ENCODE measurements around the gene ELOVL2.
"Not testable (repeated sequence)": the region's sequence is repeated elsewhere in the genome, so short reads cannot be mapped to it uniquely, and the experiment has no call there.

ELOVL2 gene, protein sequence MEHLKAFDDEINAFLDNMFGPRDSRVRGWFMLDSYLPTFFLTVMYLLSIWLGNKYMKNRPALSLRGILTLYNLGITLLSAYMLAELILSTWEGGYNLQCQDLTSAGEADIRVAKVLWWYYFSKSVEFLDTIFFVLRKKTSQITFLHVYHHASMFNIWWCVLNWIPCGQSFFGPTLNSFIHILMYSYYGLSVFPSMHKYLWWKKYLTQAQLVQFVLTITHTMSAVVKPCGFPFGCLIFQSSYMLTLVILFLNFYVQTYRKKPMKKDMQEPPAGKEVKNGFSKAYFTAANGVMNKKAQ

GRCh38 chr6:11043961-11044711 is at the start of gene ELOVL2:
Gene ELOVL2 (minus strand): TSS chr6:11044305. CDS start chr6:11044230, 75 bp downstream.
- peak; percentile 69 for DNase-seq

GRCh38 chr6:11093376-11093625 is 49.2 kb upstream of the ELOVL2 start:
- DNase-seq: no peak

GRCh38 chr6:11092668-11093375 is 48.7 kb upstream of the ELOVL2 start:
- no peak for DNase-seq

- DNase-seq: not testable (repeated sequence)
Observed at GRCh38 chr6:11091141-11091540, 47.0 kb upstream of the ELOVL2 start.

DNA sequence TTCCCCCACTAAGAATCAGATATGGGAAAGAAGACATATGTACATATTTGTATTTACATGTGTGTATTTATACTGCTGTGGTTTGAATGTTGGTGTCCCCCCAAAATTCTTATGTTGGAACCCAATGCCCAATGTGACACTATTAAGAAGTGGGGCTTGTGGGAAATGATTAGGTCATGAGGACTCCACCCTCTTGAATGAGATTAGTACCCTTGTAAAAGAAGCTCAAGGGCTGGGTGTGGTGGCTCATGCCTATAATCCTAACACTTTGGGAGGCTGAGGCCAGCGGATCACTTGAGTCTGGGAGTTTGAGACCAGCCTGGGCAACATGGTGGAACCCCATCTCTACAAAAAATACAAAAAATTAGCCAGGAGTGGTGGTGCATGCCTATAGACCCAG is 45.6 kb upstream of the ELOVL2 start:
- DNase-seq: no peak

DNA sequence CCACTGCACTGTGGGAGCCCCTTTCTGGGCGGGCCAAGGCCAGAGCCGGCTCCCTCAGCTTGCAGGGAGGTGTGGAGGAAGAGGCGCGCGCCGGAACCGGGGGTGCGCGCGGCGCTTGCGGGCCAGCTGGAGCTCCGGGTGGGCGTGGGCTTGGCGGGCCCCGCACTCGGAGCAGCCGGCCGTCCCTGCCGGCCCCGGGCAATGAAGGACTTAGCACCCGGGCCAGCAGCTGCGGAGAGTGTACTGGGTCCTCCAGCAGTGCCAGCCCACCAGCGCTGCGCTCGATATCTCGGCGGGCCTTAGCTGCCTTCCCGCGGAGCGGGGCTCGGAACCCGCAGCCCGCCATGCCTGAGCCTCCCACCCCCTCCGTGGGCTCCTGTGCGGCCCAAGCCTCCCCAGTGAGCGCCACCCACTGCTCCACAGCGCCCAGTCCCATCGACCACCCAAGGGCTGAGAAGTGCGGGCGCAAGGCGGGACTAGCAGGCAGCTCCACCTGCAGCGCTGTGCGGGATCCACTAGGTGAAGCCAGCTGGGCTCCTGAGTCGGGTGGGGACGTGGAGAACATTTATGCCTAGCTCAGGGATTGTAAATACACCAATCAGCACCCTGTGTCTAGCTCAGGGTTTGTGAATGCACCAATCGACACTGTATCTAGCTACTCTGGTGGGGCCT is 43.2 kb upstream of the ELOVL2 start:
- DNase-seq: not testable (repeated sequence)

- DNase-seq: peak; percentile 67
Observed at GRCh38 chr6:11085758-11086435, 41.8 kb upstream of the ELOVL2 start.

- DNase-seq: no peak
Observed at GRCh38 chr6:11083956-11084355, 39.9 kb upstream of the ELOVL2 start.

- peak; percentile 57 for DNase-seq
Observed at GRCh38 chr6:11083491-11083890, 39.4 kb upstream of the ELOVL2 start.

- DNase-seq: no peak
Observed at GRCh38 chr6:11080296-11080695, 36.2 kb upstream of the ELOVL2 start.

DNA sequence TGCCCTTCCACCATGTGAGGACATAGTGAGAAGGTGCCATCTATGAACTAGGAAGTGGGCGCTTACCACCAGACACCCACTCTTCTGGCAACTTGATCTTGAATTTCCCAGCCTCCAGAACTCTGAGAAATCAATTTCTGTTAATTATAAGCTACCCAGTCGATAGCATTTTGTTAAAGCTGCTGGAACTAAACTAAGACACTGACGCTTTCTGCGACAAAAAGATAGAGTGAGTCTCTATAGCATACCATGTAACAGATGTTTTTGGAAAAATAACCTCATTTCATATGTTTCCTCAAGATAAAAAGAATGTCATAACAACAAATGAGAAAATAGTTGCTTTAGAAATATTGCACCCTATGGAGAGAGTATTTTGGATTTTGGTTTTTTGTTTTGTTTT is 34.2 kb upstream of the ELOVL2 start:
- no peak for DNase-seq

DNA sequence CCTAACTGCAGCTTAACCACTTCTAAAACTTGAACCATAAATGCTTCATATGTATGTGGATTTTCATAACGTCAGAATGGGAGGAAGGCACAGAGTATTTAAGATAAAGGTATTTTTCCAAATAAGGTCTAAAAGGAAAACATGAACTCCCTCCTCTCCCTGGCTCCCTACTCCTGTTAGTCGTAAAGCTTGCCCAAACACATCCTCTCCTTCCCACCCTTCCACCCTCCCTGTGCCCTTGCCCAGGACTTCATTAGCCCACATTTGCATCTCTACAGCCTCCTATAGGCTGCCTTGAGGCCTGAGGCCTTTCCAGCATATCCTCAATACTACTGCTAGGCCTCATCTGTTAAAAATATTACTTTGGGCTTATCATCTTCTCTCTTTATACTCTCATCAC is 32.4 kb upstream of the ELOVL2 start:
- no peak for DNase-seq

- no peak for DNase-seq
Observed at GRCh38 chr6:11072101-11072500, 28.0 kb upstream of the ELOVL2 start.

GRCh38 chr6:11069760-11070159 is 25.7 kb upstream of the ELOVL2 start:
- peak; percentile 39 for DNase-seq

- DNase-seq: no peak
Observed at GRCh38 chr6:11067348-11067747, 23.2 kb upstream of the ELOVL2 start.

GRCh38 chr6:11066505-11067347 is 22.6 kb upstream of the ELOVL2 start:
- no peak for DNase-seq

DNA sequence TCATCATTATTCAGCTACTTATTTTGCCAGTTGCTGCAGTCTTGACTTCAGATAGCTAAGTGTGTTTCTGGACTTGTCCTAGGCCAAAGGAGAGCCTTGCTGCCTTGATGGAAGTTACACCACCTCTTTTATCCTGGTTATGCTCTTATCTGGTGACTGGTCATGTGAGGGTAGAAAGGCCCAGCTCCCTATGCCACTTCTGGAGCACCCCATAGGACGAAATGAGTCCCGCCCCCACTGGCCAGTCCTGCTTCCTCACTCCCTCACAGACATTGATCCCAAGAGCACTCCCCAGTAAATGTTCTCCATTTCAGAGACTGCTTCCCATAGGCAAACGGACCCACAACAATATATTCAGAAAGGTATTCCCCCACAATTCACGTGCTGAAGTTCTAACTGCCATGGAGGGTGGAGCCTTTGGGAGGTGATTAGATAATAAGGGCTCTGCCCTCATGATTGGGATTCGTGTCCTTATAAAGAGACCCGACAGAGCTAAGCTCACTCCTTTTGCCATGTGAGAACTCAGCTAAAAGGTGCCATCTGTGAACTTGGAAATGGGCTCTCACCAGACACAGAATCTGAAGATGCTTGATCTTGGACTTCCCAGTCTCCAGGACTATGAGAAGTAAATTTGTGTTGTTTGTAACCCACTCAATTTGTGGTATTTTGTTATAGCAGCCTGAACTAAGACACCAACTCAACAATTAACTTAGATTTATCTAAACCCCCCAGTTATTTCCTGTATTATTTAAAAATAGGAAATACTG is 21.5 kb upstream of the ELOVL2 start:
- DNase-seq: no peak

DNA sequence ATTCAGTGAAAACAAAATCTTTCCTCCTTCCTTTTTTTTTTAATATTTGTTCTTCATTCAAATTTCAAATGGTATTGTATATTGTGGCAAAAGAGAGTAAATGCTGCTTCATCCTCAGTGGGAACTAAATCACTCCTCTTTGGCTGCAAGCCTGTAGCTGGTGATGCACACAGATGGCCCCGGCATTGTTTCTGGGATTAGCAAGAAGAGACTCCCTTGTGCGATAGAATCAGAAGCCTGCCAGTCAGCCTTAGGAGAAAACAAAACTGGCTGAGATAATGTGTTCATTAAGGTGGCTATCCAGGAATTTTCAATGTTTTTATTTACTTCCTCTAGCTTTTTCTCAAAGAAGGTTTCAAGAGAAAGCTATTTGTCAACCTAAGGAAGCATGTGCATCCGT is 20.7 kb upstream of the ELOVL2 start:
- DNase-seq: no peak

- DNase-seq: no peak
Observed at GRCh38 chr6:11062715-11063114, 18.6 kb upstream of the ELOVL2 start.

DNA sequence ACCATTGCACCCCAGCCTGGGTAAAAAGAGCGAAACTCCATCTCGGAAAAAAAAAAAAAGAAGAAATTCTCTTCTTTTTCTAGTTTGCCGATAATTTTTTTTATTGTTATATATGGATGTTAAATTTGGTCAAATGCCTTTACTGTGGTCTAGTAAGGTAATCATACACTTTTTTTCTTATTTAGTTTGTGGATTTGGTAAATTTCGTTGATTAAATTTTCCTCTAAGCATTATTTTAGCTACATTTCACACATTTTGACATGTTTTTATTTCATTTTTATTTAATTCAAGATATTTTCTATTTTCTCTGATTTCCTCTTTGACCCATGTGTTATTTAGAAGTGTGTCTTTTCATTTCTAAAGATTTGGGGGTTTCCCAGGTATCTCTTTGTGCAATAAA is 18.0 kb upstream of the ELOVL2 start:
- no peak for DNase-seq

GRCh38 chr6:11058406-11058805 is 14.3 kb upstream of the ELOVL2 start:
- DNase-seq: no peak

Data from EL (cell line).